Measurements from ENCODE around the gene PDE4D.
A peak's percentile ranks its signal among the peaks of the same experiment; 100 is the strongest.

Gene PDE4D

DNA sequence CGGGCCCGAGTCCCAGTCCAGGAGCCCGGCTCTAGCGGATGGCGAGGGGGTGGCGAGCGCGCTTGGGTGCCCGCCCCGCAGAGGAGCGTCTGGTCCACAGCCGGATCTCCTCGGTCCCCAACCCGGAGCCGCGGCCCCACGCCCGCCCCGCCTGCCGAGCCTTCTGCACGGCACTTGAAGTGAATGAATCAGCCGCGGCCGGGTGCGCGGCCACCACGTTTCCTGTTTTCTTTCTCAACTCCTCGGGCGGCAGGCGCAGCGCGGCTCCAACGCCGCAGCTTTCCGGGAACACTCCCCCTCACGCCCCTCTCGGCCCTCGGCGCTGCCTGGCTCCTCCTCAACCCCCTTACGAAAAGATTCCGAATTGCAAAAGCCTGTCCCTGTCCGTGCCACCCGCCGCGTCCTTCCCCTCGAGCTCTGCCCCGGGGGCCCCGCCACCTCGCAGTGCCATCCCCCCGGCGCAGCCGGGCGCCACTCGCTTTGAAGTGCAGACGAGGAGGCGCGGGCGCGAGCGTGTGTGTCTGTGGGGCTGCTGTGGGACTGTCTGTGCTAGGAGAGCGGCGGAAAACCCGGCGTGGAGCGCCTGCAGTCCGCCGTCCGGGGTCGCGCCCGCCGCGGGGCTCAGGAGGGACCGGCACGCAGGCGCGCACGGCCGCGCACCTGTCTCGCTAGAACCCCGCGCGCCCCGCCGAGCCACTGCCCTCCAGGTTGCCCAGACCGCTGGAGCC, 854.1 kb downstream of the PDE4D start:
- Histone ChIP-seq H3K14ac (ENCODE audit: low read length) (peak overlapping the region; percentile 63), H3K4me3 (ENCODE audit: low read length in 2 of 2) (peak overlapping the region; percentile 74 to 87), H2BK15ac (ENCODE audit: low read length) (peak overlapping the region; percentile 84), H3K4me1 (ENCODE audit: control insufficient read depth in 2 of 2, insufficient read depth in 1 of 2, low read depth in 1 of 2, low read length in 2 of 2) (peaks cover 2 to 13% of the 10 kb centered on the region in 2 donors), H3K27ac (replicated peaks; ENCODE audit: low read length) (no peak overlapping the region), H2AK5ac (ENCODE audit: low read depth, low read length) (no peak overlapping the region), H3K36me3 (replicated peaks in 1 of 2; ENCODE audit: control insufficient read depth in 2 of 2, insufficient read depth in 2 of 2, low read length in 2 of 2) (no peaks in the 10 kb centered on the region), H3K9ac (ENCODE audit: low read depth, low read length, poor library complexity) (peak overlapping the region; percentile 90), H2BK120ac (ENCODE audit: low read depth, low read length) (peak overlapping the region; percentile 67), H3K4ac (ENCODE audit: low read length) (no peak overlapping the region), H2BK12ac (ENCODE audit: low read length) (peak overlapping the region; percentile 58), H3K9me3 (replicated peaks in 1 of 2; ENCODE audit: control insufficient read depth in 2 of 2, insufficient read depth in 1 of 2, low read depth in 1 of 2, low read length in 2 of 2) (no peaks in the 10 kb centered on the region), H3K27me3 (ENCODE audit: control insufficient read depth in 3 of 3, insufficient read depth in 3 of 3, low read depth in 1 of 3, low read length in 3 of 3) (peaks cover 0 to 25% (median 6%) of the 10 kb centered on the region in 3 experiments), H3K79me1 (ENCODE audit: low read depth, low read length) (no peaks in the 10 kb centered on the region), H4K91ac (ENCODE audit: low read depth, low read length, poor library complexity) (no peak overlapping the region), H2AFZ (ENCODE audit: low read length) (peak overlapping the region; percentile 97), H4K8ac (ENCODE audit: low read depth, low read length) (no peak overlapping the region), H3K4me2 (ENCODE audit: insufficient read depth, low read length, poor library complexity, severe bottlenecking) (peak overlapping the region; percentile 98), H3K18ac (ENCODE audit: low read length) (peak overlapping the region; percentile 96), H2BK5ac (ENCODE audit: low read length) (peak overlapping the region; percentile 90), H3K23ac (ENCODE audit: low read depth, low read length, poor library complexity) (peak overlapping the region; percentile 65)
- DNase-seq (ENCODE audit: low spot score): peak; percentile 39
- no CpG with 5 or more reads among the region's 87 CpGs for WGBS, 2 donors (ENCODE audit: extremely low coverage in 2 of 2, insufficient read length in 2 of 2, insufficient replicate concordance in 1 of 2)

GRCh38 chr5:59038798-59039295, 854.7 kb downstream of the PDE4D start:
- H3K14ac ChIP-seq (ENCODE audit: low read length): peak overlapping the region; percentile 63
- H2AK5ac ChIP-seq (ENCODE audit: low read depth, low read length): no peak overlapping the region
- no peaks in the 10 kb centered on the region for H3K36me3 ChIP-seq (replicated peaks in 1 of 2; ENCODE audit: control insufficient read depth in 2 of 2, insufficient read depth in 2 of 2, low read length in 2 of 2)
- peaks cover 0 to 25% (median 6%) of the 10 kb centered on the region in 3 experiments for H3K27me3 ChIP-seq (ENCODE audit: control insufficient read depth in 3 of 3, insufficient read depth in 3 of 3, low read depth in 1 of 3, low read length in 3 of 3)
- peak overlapping the region; percentile 90 for H2BK5ac ChIP-seq (ENCODE audit: low read length)
- peak overlapping the region; percentile 14 for H2BK12ac ChIP-seq (ENCODE audit: low read length)
- peak overlapping the region; percentile 67 for H2BK120ac ChIP-seq (ENCODE audit: low read depth, low read length)
- no peaks in the 10 kb centered on the region for H3K9me3 ChIP-seq (replicated peaks in 1 of 2; ENCODE audit: control insufficient read depth in 2 of 2, insufficient read depth in 1 of 2, low read depth in 1 of 2, low read length in 2 of 2)
- no peak overlapping the region for H4K91ac ChIP-seq (ENCODE audit: low read depth, low read length, poor library complexity)
- peak; percentile 21 for DNase-seq (ENCODE audit: low spot score)
- H3K79me1 ChIP-seq (ENCODE audit: low read depth, low read length): no peaks in the 10 kb centered on the region
- no peak overlapping the region for H3K27ac ChIP-seq (replicated peaks; ENCODE audit: low read length)
- H3K4me3 ChIP-seq (ENCODE audit: low read length in 2 of 2): peak overlapping the region; percentile 74 to 87
- H2BK15ac ChIP-seq (ENCODE audit: low read length): peak overlapping the region; percentile 84
- H2AFZ ChIP-seq (ENCODE audit: low read length): peak overlapping the region; percentile 97
- H3K4ac ChIP-seq (ENCODE audit: low read length): peak overlapping the region; percentile 38
- H3K9ac ChIP-seq (ENCODE audit: low read depth, low read length, poor library complexity): peak overlapping the region; percentile 90
- H3K4me1 ChIP-seq (ENCODE audit: control insufficient read depth in 2 of 2, insufficient read depth in 1 of 2, low read depth in 1 of 2, low read length in 2 of 2): peaks cover 2 to 13% of the 10 kb centered on the region in 2 donors
- peak overlapping the region; percentile 98 for H3K4me2 ChIP-seq (ENCODE audit: insufficient read depth, low read length, poor library complexity, severe bottlenecking)
- no peak overlapping the region for H4K8ac ChIP-seq (ENCODE audit: low read depth, low read length)
- H3K23ac ChIP-seq (ENCODE audit: low read depth, low read length, poor library complexity): peak overlapping the region; percentile 65
- peak overlapping the region; percentile 96 for H3K18ac ChIP-seq (ENCODE audit: low read length)
- no CpG with 5 or more reads among the region's 35 CpGs for WGBS, 2 donors (ENCODE audit: extremely low coverage in 2 of 2, insufficient read length in 2 of 2, insufficient replicate concordance in 1 of 2)

- H4K91ac ChIP-seq (ENCODE audit: low read depth, low read length, poor library complexity): no peak overlapping the region
- H2AK5ac ChIP-seq (ENCODE audit: low read depth, low read length): no peak overlapping the region
- no peak overlapping the region for H2BK12ac ChIP-seq (ENCODE audit: low read length)
- no peak overlapping the region for H2BK5ac ChIP-seq (ENCODE audit: low read length)
- no CpG with 5 or more reads among the region's 10 CpGs for WGBS, 2 donors (ENCODE audit: extremely low coverage in 2 of 2, insufficient read length in 2 of 2, insufficient replicate concordance in 1 of 2)
- H3K4me1 ChIP-seq (ENCODE audit: control insufficient read depth in 2 of 2, insufficient read depth in 1 of 2, low read depth in 1 of 2, low read length in 2 of 2): peaks cover 2 to 13% of the 10 kb centered on the region in 2 donors
- H3K9ac ChIP-seq (ENCODE audit: low read depth, low read length, poor library complexity): no peak overlapping the region
- peak overlapping the region; percentile 97 for H2AFZ ChIP-seq (ENCODE audit: low read length)
- no peaks in the 10 kb centered on the region for H3K9me3 ChIP-seq (replicated peaks in 1 of 2; ENCODE audit: control insufficient read depth in 2 of 2, insufficient read depth in 1 of 2, low read depth in 1 of 2, low read length in 2 of 2)
- H3K4ac ChIP-seq (ENCODE audit: low read length): no peak overlapping the region
- H3K14ac ChIP-seq (ENCODE audit: low read length): peak overlapping the region; percentile 63
- H4K8ac ChIP-seq (ENCODE audit: low read depth, low read length): no peak overlapping the region
- H3K4me3 ChIP-seq (ENCODE audit: low read length in 2 of 2): peak overlapping the region; percentile 74 to 87
- peak overlapping the region; percentile 84 for H2BK15ac ChIP-seq (ENCODE audit: low read length)
- peak overlapping the region; percentile 96 for H3K18ac ChIP-seq (ENCODE audit: low read length)
- no peak overlapping the region for H3K23ac ChIP-seq (ENCODE audit: low read depth, low read length, poor library complexity)
- H2BK120ac ChIP-seq (ENCODE audit: low read depth, low read length): no peak overlapping the region
- H3K4me2 ChIP-seq (ENCODE audit: insufficient read depth, low read length, poor library complexity, severe bottlenecking): peak overlapping the region; percentile 98
- H3K36me3 ChIP-seq (replicated peaks in 1 of 2; ENCODE audit: control insufficient read depth in 2 of 2, insufficient read depth in 2 of 2, low read length in 2 of 2): no peaks in the 10 kb centered on the region
- DNase-seq (ENCODE audit: low spot score): no peak
- peaks cover 0 to 25% (median 6%) of the 10 kb centered on the region in 3 experiments for H3K27me3 ChIP-seq (ENCODE audit: control insufficient read depth in 3 of 3, insufficient read depth in 3 of 3, low read depth in 1 of 3, low read length in 3 of 3)
- H3K27ac ChIP-seq (replicated peaks; ENCODE audit: low read length): no peak overlapping the region
- no peaks in the 10 kb centered on the region for H3K79me1 ChIP-seq (ENCODE audit: low read depth, low read length)
These were observed 855.4 kb downstream of the PDE4D start for GRCh38 chr5:59037941-59038797.
